ENCODE results near the gene GRM4.

Gene GRM4

GRCh38 chr6:34157236-34157830, 11.4 kb upstream of the GRM4 start:
- no peak for FAIRE-seq

GRCh38 chr6:34155471-34156300, 9.8 kb upstream of the GRM4 start:
- FAIRE-seq, result no peak

GRCh38 chr6:34154668-34155447, 9.0 kb upstream of the GRM4 start:
- no peak for FAIRE-seq

GRCh38 chr6:34152806-34153520, 7.1 kb upstream of the GRM4 start:
- no peak for FAIRE-seq

GRCh38 chr6:34152042-34152524, 6.2 kb upstream of the GRM4 start:
- FAIRE-seq, result no peak

- FAIRE-seq, result no peak
These were observed 5.6 kb upstream of the GRM4 start for GRCh38 chr6:34151321-34152041.

GRCh38 chr6:34150766-34151165, 4.9 kb upstream of the GRM4 start:
- FAIRE-seq, result no peak

- no peak for FAIRE-seq
These were observed 4.0 kb upstream of the GRM4 start for GRCh38 chr6:34149831-34150400.

- no peak for FAIRE-seq
These were observed 3.5 kb upstream of the GRM4 start for GRCh38 chr6:34149452-34149810.

GRCh38 chr6:34148631-34149451, 3.0 kb upstream of the GRM4 start:
- no peak for FAIRE-seq

- no peak for FAIRE-seq
These were observed 2.2 kb upstream of the GRM4 start for GRCh38 chr6:34147906-34148630.

- FAIRE-seq, result no peak
These were observed 1.1 kb upstream of the GRM4 start for GRCh38 chr6:34146801-34147592.

- no peak for FAIRE-seq
These were observed 496 bp downstream of the GRM4 start for GRCh38 chr6:34145161-34146020.

- no peak for FAIRE-seq
These were observed 1.2 kb downstream of the GRM4 start for GRCh38 chr6:34144581-34145160.

GRCh38 chr6:34143884-34144580, 1.9 kb downstream of the GRM4 start:
- FAIRE-seq, result no peak

- FAIRE-seq, result no peak
These were observed 2.5 kb downstream of the GRM4 start for GRCh38 chr6:34143196-34143883.

Measured in TTC549 (cell line).